Measurements from ENCODE around the gene SLCO2A1.

Gene SLCO2A1

DNA sequence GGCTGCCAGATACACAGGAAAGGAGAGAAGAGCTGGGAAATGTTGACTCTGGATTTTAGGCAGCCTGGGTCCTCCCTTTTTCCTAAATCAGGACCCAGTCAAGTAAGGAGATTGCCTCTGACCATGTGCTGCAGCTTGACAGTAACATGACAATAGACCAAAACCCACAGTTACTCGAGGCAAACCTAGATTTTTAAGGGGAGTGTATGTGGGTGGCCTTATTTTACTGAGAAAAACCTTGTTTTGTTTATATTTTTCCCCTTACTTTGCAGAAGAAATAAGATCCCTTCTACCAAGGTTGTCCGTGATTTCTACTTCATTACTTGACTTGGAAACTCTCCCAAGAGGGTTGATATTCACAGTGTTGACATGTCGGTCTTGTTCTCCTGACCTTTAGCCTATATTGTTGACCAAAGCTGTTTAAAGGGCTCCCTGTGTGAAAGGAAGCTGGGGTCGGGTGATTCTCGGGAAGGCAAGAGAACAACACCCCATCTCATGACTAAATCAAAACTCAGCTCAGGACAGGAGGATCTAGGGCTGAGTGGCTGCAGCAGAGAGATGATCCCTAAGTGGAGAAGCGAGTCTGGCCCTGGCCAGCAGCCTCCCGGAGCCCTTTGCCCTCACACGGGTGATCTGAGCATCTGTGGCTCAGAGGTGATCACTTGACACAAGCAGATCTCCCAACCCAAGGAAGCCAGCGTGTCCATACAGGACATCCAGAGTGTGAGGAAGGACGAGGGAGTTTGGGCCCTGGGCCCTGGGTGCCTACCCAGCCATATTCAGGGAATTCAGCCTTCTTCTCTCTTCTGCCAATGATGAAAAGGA is 31.0 kb upstream of the SLCO2A1 start:
- no peak for DNase-seq

DNA sequence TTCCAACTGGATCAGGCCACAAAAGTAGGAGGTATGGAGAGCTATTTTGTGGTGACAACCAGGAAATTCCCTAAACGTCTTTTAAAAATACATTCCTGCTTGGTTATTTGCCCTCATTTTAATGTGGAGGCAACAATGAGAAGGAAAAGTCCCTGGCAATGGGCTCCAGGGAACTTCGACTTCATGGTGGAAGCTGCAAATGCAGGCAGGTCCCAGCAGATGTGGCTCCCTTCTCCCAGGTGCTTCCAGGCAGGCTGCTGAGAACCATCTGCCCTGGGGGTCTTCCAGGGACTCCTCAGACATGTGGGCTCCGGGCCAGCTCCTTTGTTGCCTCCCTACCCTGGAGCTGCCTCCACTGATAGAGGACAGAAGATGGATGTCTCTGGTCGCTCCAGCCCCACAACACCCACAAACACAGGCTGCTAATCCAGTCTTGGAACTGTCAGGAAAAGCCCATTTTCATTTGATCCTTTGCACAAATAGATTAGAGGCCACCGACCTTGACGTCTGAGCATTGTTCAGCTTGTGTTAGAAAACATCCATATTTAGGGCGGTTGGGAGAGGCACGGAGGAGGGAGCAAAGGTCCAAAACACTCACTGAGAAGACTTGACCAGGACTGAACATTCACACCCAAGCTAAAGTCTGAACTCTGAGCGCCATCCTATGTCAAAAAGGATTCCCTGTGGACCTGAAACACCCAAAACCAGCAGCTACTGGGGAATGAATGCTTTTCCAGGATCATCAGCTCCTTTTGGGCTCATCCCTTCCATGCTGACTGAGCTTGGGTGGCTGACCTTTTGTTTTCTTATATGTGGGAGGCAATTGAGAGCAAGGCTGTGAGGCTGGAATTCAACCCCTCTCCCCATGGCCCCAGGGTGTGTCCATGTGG is 30.2 kb upstream of the SLCO2A1 start:
- no peak for DNase-seq

DNA sequence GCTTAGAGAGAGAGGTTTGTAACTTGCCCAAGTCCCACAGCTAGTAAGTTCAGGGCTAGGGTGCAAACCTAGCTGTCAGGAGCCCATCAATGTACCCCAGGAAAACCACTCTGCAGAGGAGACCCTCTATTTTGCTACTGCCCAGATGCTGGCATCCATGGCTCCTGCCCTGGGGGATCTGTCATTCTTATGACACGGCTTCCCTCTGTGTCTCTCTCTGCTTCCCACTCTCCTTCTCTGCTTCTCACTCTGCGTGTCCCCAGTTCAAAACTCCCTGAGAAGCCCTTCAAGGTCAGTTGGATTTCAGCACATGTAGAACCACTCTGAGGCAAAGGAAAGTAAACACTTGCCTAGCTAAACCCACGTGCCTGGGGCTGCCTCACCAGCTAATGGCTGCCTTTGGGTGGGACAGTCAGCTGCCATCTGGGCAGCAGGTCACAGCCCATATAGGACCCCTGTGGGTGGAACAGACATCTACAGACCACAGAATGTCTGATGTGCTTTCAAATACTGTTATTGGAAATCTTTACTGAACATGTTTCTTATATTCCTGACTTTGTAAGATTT is 29.4 kb upstream of the SLCO2A1 start:
- DNase-seq = no peak

GRCh38 chr3:134057654-134058110 is 28.0 kb upstream of the SLCO2A1 start:
- no peak for DNase-seq

DNA sequence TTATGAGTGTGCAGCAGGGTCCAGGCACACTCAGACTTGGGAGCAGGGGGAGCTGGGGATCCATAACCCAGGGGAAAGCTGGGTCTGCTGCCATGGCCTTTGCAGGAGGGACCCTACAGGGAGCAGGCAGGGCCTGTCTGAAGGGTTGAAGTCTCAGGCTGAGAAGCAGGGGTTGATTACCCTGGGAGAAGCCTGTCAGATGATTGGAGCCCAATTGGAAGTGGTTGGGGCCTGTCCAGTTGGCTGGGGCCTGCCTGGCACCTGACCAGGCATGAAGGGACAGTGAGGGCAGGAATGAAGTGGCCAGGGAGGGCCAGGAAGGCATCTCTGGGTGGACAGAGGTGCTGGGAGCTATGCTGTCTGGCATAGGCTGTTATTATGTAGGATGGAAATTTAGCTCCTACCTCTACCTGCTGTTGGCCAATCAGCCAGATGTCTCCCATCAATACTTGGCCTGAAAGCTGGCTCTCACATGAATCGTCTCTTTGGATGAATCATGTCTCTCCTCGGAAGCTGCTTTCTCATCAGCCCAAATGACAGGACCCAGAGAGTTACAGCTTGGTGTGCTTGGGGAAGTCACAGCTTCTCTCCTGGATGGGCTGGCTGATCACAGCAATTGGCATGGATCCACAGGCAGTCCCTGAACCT is 27.4 kb upstream of the SLCO2A1 start:
- DNase-seq = no peak

- no peak for DNase-seq
Observed at GRCh38 chr3:134056464-134056891, 26.8 kb upstream of the SLCO2A1 start.

GRCh38 chr3:134055661-134056060 is 25.9 kb upstream of the SLCO2A1 start:
- no peak for DNase-seq

- DNase-seq = no peak
Observed at GRCh38 chr3:134054881-134055280, 25.2 kb upstream of the SLCO2A1 start.

- DNase-seq = no peak
Observed at GRCh38 chr3:134054231-134054630, 24.5 kb upstream of the SLCO2A1 start.

GRCh38 chr3:134052370-134052769 is 22.6 kb upstream of the SLCO2A1 start:
- DNase-seq = no peak

GRCh38 chr3:134049676-134050075 is 20.0 kb upstream of the SLCO2A1 start:
- DNase-seq = no peak

DNA sequence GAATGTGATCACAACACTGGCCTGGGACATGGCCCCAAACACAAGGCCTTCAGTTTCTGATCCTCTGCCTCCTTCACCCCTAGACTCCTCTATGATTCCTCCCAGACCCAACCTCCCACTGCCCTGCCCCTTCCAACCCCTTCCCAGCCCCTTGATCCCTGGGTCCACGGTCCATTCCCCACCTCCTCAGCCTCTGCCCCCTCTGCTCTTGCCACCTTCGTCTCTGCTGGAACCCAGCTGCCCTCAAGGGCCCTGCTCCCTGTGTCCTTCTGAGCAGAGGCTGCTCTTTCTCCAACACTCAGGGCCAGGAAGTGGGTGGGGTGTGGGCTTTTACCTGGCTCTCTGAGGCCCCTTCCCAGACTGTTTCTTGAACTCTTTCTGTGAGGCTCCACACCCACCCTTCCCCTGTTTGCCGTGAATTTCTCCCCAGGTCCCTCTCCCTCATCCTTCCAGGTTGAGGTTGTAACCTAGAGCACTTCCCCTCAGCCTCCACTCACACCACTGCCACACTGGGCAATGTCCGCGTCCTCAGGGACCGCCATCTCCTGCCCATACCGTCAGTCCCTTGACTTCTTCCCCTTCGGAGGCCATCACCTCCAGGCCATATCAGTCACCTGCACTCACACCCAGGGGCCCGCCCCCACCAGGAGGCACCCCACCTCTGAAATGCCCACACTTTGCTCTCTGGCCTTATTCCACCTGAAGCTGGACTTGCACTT is 18.7 kb upstream of the SLCO2A1 start:
- DNase-seq = no peak

DNA sequence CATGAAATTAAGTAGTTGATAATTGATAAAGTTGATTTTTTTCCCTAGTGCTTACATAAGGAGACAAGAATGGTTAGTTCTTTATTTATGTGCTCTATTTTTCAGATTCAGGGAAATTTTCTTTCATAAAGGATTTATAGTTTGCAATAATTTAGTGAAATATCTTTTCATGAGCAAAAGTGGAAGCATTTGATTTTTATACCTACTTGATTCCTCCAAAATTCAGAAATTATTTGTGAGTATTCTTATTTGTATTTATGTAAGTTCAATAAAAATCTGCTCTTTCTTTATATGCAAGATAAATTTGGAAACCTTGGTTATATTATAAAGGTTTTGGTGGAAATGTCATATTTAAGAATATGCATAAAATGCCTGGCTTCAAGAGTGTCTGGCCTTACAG is 14.7 kb upstream of the SLCO2A1 start:
- DNase-seq = no peak

DNA sequence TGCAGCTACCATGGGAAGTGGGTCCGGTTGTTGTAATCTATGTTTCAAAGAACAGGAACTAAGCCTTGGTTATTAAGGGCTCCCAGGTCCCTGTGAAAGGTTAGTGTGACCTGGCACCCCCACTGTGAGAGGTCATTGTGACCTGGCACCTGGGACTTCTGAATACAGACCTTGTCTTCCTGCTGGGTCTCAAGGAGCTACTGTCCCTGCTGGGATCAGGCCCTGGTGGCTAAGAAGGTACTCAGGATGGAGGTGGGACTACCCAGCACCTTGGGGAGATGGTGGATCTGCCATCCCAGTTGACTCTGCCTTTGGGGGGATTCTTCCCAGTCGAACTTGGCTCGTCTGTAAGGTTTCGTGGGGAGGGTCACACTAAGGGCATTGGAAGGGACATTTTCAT is 10.3 kb upstream of the SLCO2A1 start:
- DNase-seq = no peak

DNA sequence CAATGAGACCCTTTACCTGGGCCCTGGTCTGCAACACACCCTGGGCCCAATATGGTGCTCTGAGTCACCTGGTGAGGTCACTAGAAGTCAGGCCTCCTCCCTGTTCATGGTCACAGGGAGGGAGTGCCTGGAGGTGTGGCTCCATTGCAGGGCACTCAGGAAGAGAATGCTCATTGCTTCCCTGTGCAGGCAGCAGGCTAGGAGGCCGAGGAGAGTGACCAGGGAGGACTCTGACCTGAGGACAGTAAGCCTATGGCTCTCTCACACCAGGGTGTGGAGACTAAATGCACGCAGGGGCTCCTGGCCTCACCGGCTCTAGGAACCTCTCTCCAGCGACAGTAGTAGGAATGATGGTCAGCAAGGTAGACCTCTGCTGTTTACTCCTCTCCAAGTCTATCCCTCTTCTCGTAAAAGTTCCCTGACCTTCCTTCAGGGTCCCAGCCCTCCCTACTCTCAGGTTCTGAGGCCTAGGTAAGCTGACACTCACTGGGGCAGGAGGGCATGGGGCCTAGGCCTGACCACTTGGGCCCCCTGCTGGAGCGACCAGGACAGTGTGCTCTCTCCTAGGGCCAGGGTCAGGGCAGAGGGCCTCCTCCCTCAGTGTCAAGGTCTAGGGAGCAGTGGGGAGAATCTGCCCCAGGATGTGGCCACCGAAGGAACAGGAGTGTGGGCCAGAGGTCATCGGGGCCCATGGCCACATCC is 9.6 kb upstream of the SLCO2A1 start:
- no peak for DNase-seq

- DNase-seq = no peak
Observed at GRCh38 chr3:134038716-134039115, 9.0 kb upstream of the SLCO2A1 start.

- DNase-seq = no peak
Observed at GRCh38 chr3:134038071-134038491, 8.4 kb upstream of the SLCO2A1 start.

- DNase-seq = no peak
Observed at GRCh38 chr3:134037168-134037567, 7.4 kb upstream of the SLCO2A1 start.

DNA sequence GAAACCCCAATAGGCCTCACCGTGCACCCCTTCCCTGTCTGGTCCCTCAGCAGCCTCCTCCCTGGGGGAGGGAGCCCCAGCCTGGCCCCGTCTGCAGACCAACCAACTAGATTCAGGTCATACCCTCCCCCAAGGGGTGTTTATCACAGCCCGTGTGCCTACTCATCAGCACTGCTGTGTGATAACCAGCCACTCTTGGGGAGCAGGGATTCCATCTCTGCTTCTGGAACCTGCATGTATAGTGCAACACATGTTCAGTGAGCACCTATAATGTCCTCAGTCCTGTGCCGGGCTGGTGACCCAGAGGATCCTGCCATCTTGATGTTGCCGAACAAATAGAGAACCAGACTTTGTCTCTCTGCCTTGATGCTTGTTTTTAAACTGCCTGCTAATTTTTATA is 6.6 kb upstream of the SLCO2A1 start:
- DNase-seq = no peak

DNA sequence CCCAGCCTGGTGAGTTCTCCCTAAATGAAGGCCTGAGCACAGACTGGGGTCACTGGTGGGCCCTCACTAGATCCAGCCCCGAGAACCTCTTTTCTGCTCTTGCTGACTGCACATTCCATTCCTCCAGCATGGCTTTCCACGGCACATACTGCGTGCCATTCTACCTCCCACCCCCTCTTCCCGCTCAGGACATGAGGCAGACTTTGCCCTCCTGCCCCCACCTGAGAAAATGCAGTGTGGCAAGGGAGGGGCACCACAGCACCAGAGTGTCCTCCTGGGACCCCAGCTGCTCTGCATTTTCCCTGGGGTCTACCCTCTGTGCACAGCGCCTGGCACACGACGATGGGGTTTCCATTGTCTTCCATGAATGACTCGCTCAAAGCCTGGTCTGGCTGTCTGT is 6.1 kb upstream of the SLCO2A1 start:
- no peak for DNase-seq

- no peak for DNase-seq
Observed at GRCh38 chr3:134034005-134034785, 4.5 kb upstream of the SLCO2A1 start.
